ENCODE results near the gene C1QL2. TPM values are rescaled to one million over a fixed set of nuclear protein-coding genes. Genes with fewer than 3 reads are reported as not detected.

Gene C1QL2
- total RNA-seq, 1 experiment from 2014 or later, result 0.81 TPM

GRCh38 chr2:119147776-119148715 lies 10.5 kb downstream of the C1QL2 start:
- H3K27me3 Mint-ChIP-seq (ENCODE audit: low read depth), result peaks cover 34% of the 10 kb centered on the region
- no peak overlapping the region for H3K4me2 ChIP-seq (ENCODE audit: insufficient read depth, insufficient read length, low read length)

More at GRCh38 chr2:119147776-119148715, 10.5 kb downstream of the C1QL2 start:
- no peak overlapping the region for H4K8ac ChIP-seq (replicated peaks; ENCODE audit: insufficient read length, low read depth, low read length)
- no peak overlapping the region for H3K4me3 Mint-ChIP-seq
- H2BK15ac ChIP-seq (ENCODE audit: low read depth, low read length), result no peak overlapping the region
- H3K9ac ChIP-seq (ENCODE audit: extremely low read depth, insufficient read length, low read length), result no peak overlapping the region
- no peak overlapping the region for H3K18ac ChIP-seq (ENCODE audit: insufficient read length, low read depth, low read length)
- no peak overlapping the region for H2AFZ ChIP-seq (ENCODE audit: low read length)
- H3K23ac ChIP-seq (ENCODE audit: insufficient read length, low read depth, low read length), result no peak overlapping the region
- H3K79me1 ChIP-seq (ENCODE audit: insufficient read depth, low read depth, low read length, poor library complexity, severe bottlenecking), result no peaks in the 10 kb centered on the region
- no peak overlapping the region for H3T11ph ChIP-seq (ENCODE audit: low read length)
- no peaks in the 10 kb centered on the region for H3K23me2 ChIP-seq (ENCODE audit: insufficient read length, low read depth, low read length, poor library complexity, severe bottlenecking)
- no peak for DNase-seq
- H3K14ac ChIP-seq (ENCODE audit: insufficient read depth, low read length), result no peak overlapping the region
- H2BK5ac ChIP-seq (ENCODE audit: insufficient read length, low read length), result no peak overlapping the region
- no peak overlapping the region for H4K91ac ChIP-seq (ENCODE audit: insufficient read length, low read depth, low read length)
- no peaks in the 10 kb centered on the region; the same call in 1 of the 2 replicates for H3K4me1 ChIP-seq (ENCODE audit: insufficient read depth, low read length)
- H3K4me1 Mint-ChIP-seq, result peaks cover 29 to 39% of the 10 kb centered on the region in 2 experiments
- no peak overlapping the region for H3K4ac ChIP-seq (ENCODE audit: low read depth, low read length)
- no peak overlapping the region for H2BK12ac ChIP-seq (ENCODE audit: insufficient read length, low read depth, low read length)
- no peaks in the 10 kb centered on the region; the same call in 1 of the 2 replicates for H3K27me3 ChIP-seq (ENCODE audit: insufficient read depth, low read length)
- no CpG with 5 or more reads among the region's 11 CpGs for WGBS (ENCODE audit: extremely low coverage, insufficient read length, low lambda C conversion rate)
- no peak overlapping the region for H2AK5ac ChIP-seq (ENCODE audit: insufficient read length, low read length)
- H3K27ac ChIP-seq (ENCODE audit: insufficient read length, low read depth, low read length), result no peak overlapping the region
- no peak overlapping the region for H2BK20ac ChIP-seq (ENCODE audit: low read depth, low read length, poor library complexity, severe bottlenecking)
- H4K20me1 ChIP-seq (ENCODE audit: control insufficient read depth, insufficient read depth, insufficient read length), result no peaks in the 10 kb centered on the region
- no peaks in the 10 kb centered on the region for H3K79me2 ChIP-seq (ENCODE audit: insufficient read depth, low read length)
- no peaks in the 10 kb centered on the region for H3K9me3 ChIP-seq (ENCODE audit: control insufficient read depth, low read depth, low read length)
- no peak overlapping the region for H2BK120ac ChIP-seq (ENCODE audit: low read depth, low read length, poor library complexity, severe bottlenecking)
- H3K27ac Mint-ChIP-seq, result 0 out of 7 replicates have a peak overlapping the region, but pooled peaks of 1 of the 3 experiments have one; percentile 28
- H3K36me3 Mint-ChIP-seq (ENCODE audit: insufficient read depth in 1 of 3, low read depth in 3 of 3), result no peaks in the 10 kb centered on the region
- no peaks in the 10 kb centered on the region for H3K9me3 Mint-ChIP-seq
- H3K56ac ChIP-seq (ENCODE audit: insufficient read length, low read depth, low read length), result no peak overlapping the region
- H4K5ac ChIP-seq (ENCODE audit: insufficient read length, low read depth, low read length), result no peak overlapping the region
- TF ChIP-seq CTCF (conservative IDR thresholded peaks at IDR 0.05), result no peak
